DND-41 (cell line): ENCODE results near the gene STK32C.
A peak's percentile ranks its signal among the peaks of the same experiment; 100 is the strongest.

Source experiments
- ATAC-seq: fragments of 200-7000 bp; cut with Tn5 transposase; 3 replicates; pipeline ENCODE4 v1.9.1; 2021; ENCODE audit warnings: low read depth; ENCODE audit not compliant: insufficient read depth
- DNase-seq: peaks from one replicate; pipeline ENCODE4 v3.0.0-alpha.2; 2020
- H2AFZ ChIP-seq: 2 replicates; pipeline ENCODE4 v1.6.0; 2012; ENCODE audit warnings: low read depth, low read length
- H3K27ac ChIP-seq: 2 replicates; pipeline ENCODE4 v1.5.1; 2012; ENCODE audit warnings: low read length, inconsistent platforms
- H3K27me3 ChIP-seq: fragments of 200-600 bp; sonication (generic); 2 replicates; pipeline ENCODE4 v1.6.0; 2012; ENCODE audit warnings: low read length, mild to moderate bottlenecking, inconsistent platforms; ENCODE audit not compliant: insufficient read depth, poor library complexity
- H3K36me3 ChIP-seq: 2 replicates; pipeline ENCODE4 v1.5.1; 2012; ENCODE audit warnings: low read length, inconsistent platforms; ENCODE audit not compliant: insufficient read depth
- H3K4me1 ChIP-seq: 2 replicates; pipeline ENCODE4 v1.5.1; 2012; ENCODE audit warnings: mild to moderate bottlenecking, low read length; ENCODE audit not compliant: insufficient read depth
- H3K4me2 ChIP-seq: 2 replicates; pipeline ENCODE4 v1.6.0; 2012; ENCODE audit warnings: mild to moderate bottlenecking, moderate library complexity, low read length, inconsistent platforms; ENCODE audit not compliant: insufficient read depth
- H3K4me3 ChIP-seq, 2 experiments: fragments of 200-600 bp in 1 of 2; shearing (Covaris generic) in 1 of 2; 2 replicates each; pipeline ENCODE4 v1.5.1; 2012 to 2016; ENCODE audit warnings: inconsistent platforms in 2 of 2, low read length in 2 of 2, mild to moderate bottlenecking in 2 of 2, low read depth in 1 of 2, moderate library complexity in 1 of 2
- H3K79me2 ChIP-seq: 2 replicates; pipeline ENCODE4 v1.6.0; 2012; ENCODE audit warnings: low read length, inconsistent platforms; ENCODE audit not compliant: insufficient read depth
- H3K9ac ChIP-seq: 2 replicates; pipeline ENCODE4 v1.6.0; 2012; ENCODE audit warnings: low read depth, mild to moderate bottlenecking, inconsistent platforms, low read length, moderate library complexity
- H3K9me3 ChIP-seq: 2 replicates; pipeline ENCODE4 v1.5.1; 2012; ENCODE audit warnings: low read length, moderate library complexity, mild to moderate bottlenecking, inconsistent platforms; ENCODE audit not compliant: insufficient read depth, severe bottlenecking
- H4K20me1 ChIP-seq: 2 replicates; pipeline ENCODE4 v1.6.0; 2012; ENCODE audit warnings: low read length; ENCODE audit not compliant: insufficient read depth
- CTCF ChIP-seq: IDR thresholded peaks from 2 replicates; pipeline ENCODE4 v1.5.1; 2012; ENCODE audit warnings: borderline replicate concordance, low read length, moderate library complexity, mild to moderate bottlenecking; ENCODE audit not compliant: poor library complexity, severe bottlenecking; ENCODE audit errors: extremely low read depth
- EZH2 ChIP-seq: IDR thresholded peaks from 3 replicates; pipeline ENCODE4 v1.6.1; 2012; ENCODE audit warnings: borderline replicate concordance, low read depth, mild to moderate bottlenecking, moderate library complexity, low read length, inconsistent platforms; ENCODE audit not compliant: severe bottlenecking

Gene STK32C

GRCh38 chr10:132249226-132249724 lies 58.5 kb downstream of the STK32C start:
- Histone ChIP-seq H3K36me3 (no peaks in the 10 kb centered on the region), H3K4me2 (no peak overlapping the region), H3K27me3 (no peaks in the 10 kb centered on the region), H4K20me1 (no peaks in the 10 kb centered on the region; the same call in 1 of the 2 replicates), H3K9me3 (no peaks in the 10 kb centered on the region), H3K27ac (no peak overlapping the region), H3K4me1 (no peaks in the 10 kb centered on the region), H2AFZ (no peak overlapping the region), H3K4me3 (no peak overlapping the region), H3K9ac (no peak overlapping the region), H3K79me2 (no peaks in the 10 kb centered on the region)
- ATAC-seq, result no peak
- no peak for DNase-seq
- TF ChIP-seq EZH2, result no peak
- no peak for TF ChIP-seq CTCF

GRCh38 chr10:132248455-132249225 lies 59.1 kb downstream of the STK32C start:
- DNase-seq (no peak), ATAC-seq (peak; percentile 37; the same call in 1 of the 3 replicates)
- Histone ChIP-seq H3K9ac (no peak overlapping the region), H2AFZ (no peak overlapping the region), H3K36me3 (no peaks in the 10 kb centered on the region), H3K4me1 (no peaks in the 10 kb centered on the region), H3K4me3 (no peak overlapping the region), H3K27ac (no peak overlapping the region), H3K9me3 (no peaks in the 10 kb centered on the region), H3K4me2 (no peak overlapping the region), H3K27me3 (no peaks in the 10 kb centered on the region), H3K79me2 (no peaks in the 10 kb centered on the region), H4K20me1 (no peaks in the 10 kb centered on the region; the same call in 1 of the 2 replicates)
- TF ChIP-seq CTCF (no peak), EZH2 (no peak)

DNA sequence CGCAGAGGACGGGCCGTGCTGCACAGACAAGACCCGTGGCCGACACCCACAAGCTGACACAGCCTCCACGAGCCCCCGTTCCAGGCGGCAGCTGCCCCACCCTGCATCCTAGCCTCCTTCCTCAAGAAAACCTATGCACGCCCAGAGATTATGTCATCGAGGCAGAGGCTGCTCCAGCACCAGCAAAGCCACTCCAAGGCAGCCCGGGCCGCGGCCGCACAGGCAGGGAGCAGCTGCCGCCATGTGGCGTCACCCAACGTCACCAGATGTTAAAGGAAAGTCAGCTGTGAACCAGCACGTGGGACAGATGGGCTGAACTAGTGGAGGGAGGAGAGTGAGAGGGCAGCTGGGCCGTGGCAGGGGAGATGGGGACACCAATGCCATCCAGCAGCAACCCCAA lies 59.8 kb downstream of the STK32C start:
- H3K9ac ChIP-seq, result no peak overlapping the region
- no peak overlapping the region for H3K27ac ChIP-seq
- DNase-seq, result no peak
- ATAC-seq, result no peak
- H3K4me2 ChIP-seq, result no peak overlapping the region
- no peaks in the 10 kb centered on the region for H3K79me2 ChIP-seq
- H2AFZ ChIP-seq, result no peak overlapping the region
- no peaks in the 10 kb centered on the region for H3K4me1 ChIP-seq
- H3K27me3 ChIP-seq, result no peaks in the 10 kb centered on the region
- no peaks in the 10 kb centered on the region for H3K36me3 ChIP-seq
- no peak overlapping the region for H3K4me3 ChIP-seq
- TF ChIP-seq CTCF, result no peak
- TF ChIP-seq EZH2, result no peak
- no peaks in the 10 kb centered on the region; the same call in 1 of the 2 replicates for H4K20me1 ChIP-seq
- no peaks in the 10 kb centered on the region for H3K9me3 ChIP-seq
